ENCODE measurements around the gene P2RY14.

The P2RY14 gene

DNA sequence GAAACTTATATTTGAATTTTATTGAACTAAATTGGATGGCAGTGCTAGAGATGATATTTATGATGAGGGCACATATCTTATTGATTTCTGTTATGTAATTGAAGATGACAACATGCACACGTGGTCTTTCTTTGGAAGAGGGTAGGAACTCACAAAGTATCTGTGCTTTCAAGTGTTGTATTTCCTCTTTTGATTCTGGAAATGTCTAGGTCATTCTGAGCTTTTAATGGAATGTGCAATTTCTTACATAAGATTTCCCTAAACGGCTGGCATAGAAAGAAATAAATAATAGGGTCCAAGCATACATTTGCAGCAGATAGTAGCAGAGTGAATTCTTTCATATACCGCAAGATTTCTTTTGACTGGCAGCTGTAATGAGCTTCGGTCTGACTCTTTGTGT, 65.2 kb downstream of the P2RY14 start:
- no peak for DNase-seq

DNA sequence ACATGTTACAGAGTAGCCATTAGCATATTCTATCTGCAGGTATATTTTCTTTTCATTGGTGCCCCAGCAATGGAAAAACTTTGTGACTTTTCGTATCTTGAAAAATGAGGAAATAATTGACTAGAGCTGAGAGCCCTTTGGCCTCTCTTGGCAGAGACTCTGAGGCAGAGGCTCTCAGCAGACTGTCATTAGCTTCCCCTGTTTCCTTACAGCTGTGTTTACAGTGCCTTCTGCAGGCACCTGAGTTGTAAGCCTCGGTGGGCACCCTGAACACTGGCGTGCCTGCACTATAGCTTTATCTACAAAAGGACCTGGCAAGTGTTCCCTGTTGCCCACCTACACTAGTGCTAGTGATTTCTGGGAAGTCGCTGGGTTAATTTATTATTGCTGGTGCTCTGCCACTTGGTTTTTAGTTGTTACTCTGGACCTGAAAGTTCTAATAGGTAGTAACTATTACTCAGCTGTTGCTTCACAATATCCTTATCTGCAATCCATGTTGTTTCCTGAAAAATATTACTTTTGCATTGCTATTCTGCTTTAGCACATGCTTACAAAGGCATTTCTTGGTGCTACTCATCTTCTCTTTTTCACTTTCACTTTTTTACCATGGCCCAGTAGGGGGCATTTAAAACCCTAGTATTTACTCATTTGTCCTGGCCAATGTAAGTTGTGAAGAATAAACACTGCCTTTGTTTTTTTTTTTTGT, 67.5 kb downstream of the P2RY14 start:
- DNase-seq: no peak

DNA sequence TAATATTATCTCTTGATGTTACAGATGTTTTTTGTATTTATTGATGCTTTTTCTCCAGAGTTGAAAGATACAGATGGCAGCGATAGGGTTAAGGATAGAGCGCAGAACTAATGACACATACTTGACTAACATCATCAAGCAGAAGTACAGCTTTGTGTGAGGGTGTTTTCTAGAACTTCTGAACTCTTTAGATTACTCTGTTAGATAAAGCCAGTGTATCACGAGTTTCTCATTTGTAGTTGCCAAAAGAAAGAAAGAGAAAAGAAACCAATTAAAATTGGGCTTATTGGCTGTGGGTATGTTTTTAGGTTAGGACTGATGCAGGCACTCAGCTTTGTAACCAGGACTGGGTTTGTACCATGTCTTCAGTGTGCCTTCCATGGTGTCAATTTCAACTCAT, 68.7 kb downstream of the P2RY14 start:
- DNase-seq: peak; percentile 53

DNA sequence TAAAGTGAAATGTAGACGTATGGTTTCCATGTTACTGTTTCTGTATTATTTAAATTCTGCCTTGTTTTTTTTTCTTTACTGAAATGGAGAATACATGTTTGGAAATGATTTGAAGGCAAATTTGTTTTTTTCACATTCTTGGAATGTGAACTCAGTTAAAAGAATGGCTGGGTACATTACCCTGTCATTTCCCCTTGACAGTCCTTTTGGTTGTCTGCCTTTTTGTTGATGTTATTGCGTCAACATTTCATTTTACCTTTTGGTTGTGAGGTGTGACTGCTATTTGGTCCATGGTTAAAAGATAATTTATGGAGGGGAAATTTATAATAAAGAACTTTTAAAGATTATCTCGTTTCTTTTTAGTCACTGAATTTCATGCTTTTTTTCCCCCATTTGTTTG, 72.1 kb downstream of the P2RY14 start:
- DNase-seq: no peak

- no peak for DNase-seq
Observed at GRCh38 chr3:151205482-151205881, 72.9 kb downstream of the P2RY14 start.

- no peak for DNase-seq
Observed at GRCh38 chr3:151204530-151205402, 73.6 kb downstream of the P2RY14 start.

DNA sequence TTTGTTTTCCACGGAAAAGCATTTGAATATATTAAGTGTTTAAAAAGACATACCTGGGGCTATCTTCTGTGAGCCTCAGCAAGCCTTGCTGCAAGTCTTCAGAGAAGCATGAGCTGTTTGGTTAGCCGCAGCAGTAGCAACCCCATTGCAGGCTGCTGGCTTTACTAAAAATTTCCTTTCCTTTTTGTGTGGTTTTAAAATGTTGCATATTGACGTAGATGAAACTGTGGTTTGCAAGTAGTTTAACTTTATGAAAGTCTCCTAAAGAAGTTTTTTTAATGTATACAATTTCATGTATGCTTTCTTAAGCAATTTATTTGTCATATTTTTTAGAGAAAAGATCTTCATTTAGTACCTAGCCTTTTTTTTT, 75.3 kb downstream of the P2RY14 start, which contains the start of gene GPR171:
TSS of gene GPR171 (minus strand) at position 166 of the 370 bp plus-strand sequence. CDS start 3,830 bp downstream, outside the sequence.
- DNase-seq: peak; percentile 85

- no peak for DNase-seq
Observed at GRCh38 chr3:151201051-151201730, 77.2 kb downstream of the P2RY14 start.

DNA sequence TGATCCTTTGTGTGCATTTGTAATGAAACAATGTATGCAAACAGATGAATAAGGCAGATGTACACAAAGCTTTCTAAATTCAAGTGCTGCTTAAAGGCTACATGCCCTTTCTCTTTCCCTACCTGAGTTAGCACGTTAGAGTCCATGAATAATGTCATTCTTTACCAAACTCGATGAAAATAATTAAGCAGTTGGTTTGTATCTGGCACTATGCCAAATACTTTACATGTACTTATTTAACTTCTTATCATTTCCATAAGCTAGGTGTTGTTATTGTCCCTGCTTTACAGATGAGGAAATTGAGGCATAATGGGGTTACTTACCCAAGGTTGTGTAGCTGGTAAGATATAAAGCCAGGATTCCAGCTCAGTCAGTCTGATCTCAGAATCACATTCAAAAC, 77.8 kb downstream of the P2RY14 start:
- DNase-seq: no peak

- no peak for DNase-seq
Observed at GRCh38 chr3:151199554-151200438, 78.5 kb downstream of the P2RY14 start.

DNA sequence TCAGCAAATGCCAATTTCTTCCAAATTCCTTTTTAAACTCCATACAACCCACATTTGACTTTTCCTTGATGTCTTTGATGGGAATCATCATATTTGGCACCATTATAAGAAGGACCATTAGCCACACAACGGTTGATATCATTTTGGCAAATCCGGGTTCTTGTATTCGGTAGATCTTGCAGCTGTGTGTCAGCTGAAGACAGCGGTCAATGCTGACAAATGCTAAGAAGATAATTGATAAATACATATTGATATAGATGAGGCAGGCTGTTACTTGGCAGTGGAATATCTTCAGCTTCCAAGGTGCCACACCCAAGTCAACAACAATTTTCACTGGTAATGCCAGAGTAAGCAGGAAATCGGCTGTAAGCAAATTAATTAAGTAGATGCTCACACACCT, 79.5 kb downstream of the P2RY14 start:
- DNase-seq: no peak

- no peak for DNase-seq
Observed at GRCh38 chr3:151197981-151198767, 80.2 kb downstream of the P2RY14 start.

DNA sequence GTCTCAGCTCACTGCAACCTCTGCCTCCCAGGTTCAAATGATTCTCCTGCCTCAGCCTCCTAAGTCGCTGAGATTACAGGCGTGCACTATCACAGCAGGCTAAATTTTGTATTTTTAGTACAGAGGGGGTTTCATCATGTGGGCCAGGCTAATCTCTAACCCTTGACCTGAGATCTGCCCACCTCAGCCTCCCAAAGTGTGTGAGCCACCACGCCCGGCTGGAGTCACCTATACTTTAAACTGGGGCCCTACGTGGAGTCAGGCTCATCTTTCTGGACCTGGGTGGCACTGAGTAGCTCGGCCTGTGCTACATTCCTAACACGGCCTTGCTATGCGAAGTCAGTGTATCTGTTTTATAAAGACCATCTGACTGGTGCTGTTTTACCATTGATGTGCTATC, 81.1 kb downstream of the P2RY14 start:
- DNase-seq: no peak

DNA sequence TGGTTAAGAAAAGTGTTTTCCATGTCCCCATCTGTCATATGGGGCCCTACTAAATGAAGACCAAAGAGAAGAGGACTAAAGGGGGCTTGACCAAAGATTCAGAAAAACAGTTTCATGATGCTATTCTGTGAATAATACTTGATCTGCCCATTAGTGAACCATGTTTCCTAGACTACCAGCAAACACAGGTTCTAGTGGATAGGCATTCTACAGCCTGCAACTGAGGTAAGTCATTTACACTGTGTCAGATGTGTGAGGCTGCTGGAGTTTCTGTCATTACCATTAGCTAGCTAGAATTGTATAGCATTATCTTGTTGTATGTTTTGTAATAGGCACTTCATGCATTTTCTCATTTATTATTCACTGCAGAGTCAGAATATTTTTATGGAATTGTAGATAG, 81.9 kb downstream of the P2RY14 start:
- no peak for DNase-seq

DNA sequence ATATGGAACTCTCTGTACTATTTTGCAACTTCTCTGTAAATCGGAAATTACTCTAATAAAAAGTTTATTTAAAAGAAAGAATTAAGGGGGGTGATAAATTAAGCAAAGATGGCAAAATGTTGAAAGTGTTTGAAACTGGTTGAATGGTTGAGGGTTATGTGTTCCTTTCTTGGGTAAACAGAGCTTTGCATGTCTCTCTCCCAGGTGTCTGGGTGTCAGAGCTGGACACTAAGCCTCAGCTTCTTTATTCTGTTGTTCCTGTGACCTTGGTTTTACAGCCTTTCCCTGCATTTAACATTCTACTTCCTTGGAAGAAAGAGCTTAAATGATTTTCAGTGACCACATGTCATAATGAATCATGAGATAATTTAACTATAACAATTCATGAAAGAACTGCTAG, 82.5 kb downstream of the P2RY14 start:
- no peak for DNase-seq

GRCh38 chr3:151192545-151192944, 85.8 kb downstream of the P2RY14 start:
- no peak for DNase-seq

DNA sequence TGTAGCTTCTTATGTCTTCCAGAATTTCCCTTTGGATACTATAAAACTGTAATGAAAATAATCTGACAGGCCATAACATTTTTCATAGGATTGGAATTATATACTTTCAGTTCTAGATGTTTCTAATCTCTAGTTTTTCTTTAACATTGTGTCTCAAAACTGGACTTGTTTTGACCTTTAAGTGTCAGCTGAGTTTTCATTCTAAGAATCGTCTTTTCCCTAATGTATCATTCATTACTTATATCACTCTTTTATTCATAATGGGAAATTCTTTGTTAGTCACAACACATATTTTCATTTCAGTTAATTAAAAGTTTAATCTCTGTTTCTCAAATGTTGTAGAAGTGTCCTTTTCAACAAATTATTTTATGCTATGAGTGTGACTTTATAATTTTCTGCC, 87.2 kb downstream of the P2RY14 start:
- no peak for DNase-seq

DNA sequence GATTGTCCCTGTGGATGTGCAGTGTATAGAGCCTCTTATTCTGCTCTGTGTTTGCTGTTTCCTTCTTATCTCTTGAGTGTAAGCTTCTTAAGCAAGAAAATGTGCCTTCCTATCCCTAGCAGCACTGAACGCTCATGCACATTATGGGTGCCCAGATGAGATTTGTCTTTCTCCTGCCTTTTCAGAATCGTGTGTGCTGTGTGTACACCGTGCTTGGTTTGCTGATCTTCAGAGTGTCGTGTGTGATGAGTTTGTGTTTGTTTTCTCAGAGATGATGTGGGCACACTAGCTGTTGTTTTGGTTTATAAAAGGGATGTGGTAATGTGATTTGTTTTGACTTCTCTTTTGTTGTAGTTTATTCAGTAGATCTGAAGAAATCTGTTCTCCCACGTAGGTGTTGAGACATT, 95.1 kb downstream of the P2RY14 start:
- DNase-seq: no peak

DNA sequence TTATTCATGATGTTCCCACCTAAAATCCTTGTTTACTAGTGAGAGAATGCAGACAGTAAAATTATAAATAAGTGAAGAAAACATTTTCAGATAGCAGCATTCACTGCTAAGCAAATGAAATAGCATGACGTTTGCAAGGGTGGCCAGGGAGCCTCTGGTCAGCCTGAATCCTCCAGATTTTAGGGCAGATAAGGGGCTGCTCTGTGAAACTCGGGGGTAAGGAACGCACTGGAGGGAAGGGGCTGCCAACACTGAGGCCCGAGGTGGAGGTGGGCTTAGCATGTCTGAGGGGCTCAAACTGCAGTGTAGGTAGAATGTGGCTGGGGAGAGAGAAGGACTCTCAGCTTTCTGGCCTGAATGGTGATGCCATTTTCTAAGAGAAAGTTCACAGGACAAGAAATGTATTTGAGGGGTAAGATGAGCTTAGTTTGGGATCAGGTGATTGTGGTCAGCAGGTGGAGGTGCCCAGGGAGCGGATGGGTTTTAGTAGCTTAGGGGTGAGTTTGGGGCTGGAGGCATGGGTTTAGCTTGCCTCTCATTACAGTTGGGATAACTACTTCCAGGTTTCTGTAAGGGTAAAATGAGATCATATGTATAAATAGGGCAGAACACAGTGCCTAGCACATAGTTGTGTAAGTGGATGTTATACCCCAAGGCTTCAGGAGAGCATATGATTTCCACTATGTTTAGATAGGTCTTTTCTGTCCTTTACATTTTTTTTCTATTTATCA, 95.8 kb downstream of the P2RY14 start:
- DNase-seq: no peak

DNA sequence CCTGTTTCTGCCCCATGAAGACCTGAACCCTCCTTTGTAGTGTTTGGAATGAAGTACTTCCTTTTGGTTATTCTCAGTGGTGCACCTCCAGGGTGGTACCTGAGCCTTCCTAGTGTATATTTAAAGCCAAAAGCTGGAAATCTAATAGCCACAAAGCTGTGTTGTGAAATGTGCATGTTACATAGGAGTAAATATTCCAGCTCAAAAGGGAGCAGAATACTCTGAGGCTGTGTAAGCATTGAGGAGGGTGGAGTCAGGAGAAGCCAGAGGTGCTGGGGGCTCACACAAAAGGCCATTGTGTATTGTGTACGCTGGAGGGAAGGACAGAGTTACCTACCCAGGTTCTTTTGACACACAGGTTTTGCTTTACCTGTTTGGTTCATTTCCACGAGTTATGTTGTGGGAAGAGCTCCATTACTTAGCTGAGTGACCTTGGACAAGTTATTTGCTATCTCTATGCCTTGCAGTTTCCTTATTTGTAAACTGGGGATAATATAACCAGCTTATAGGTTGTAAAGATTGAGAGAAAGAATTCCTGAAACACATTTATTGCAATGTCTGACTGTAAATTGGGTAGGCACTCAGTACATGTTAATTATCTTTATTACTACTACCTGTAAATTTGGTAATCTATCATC, 100.0 kb downstream of the P2RY14 start:
- DNase-seq: no peak
